ENCODE measurements around the gene KIAA2012.

The KIAA2012 gene

DNA sequence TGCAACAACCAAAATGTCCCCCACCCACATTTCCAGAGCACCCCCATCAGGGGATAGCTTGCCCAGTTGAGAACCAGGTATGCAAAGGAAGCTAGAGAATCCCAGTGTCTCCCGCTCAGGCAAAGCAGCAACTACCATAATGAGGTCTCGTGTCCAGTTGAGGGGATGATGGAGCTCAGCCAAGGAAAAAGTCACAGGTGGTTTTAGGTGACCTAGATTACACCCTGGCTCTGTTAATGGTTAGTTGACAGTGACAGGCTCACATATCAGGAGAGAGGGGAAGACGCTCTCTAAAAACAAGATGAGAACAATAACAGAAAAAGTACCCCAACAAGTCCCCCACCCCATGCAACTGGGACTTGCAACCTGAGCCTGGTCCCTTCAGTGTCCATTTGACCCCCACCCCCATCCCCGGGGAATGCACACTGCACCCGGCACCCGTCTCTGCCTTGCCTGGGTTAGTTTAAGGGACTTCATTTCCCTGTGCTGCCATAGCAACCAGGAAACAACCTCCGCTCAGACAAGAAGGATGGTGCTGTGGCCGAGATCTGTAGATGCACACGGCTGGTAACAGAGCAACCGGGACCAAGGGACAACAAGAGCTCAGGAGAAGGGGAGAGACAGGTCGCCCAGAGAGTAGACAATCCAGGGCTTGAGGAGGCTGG lies at the start of gene KIAA2012:
Gene KIAA2012 (plus strand): TSS at position 519 of the 665 bp plus-strand sequence. CDS start 373 bp downstream, outside the sequence.
- DNase-seq (ENCODE audit: low read depth): no peak

DNA sequence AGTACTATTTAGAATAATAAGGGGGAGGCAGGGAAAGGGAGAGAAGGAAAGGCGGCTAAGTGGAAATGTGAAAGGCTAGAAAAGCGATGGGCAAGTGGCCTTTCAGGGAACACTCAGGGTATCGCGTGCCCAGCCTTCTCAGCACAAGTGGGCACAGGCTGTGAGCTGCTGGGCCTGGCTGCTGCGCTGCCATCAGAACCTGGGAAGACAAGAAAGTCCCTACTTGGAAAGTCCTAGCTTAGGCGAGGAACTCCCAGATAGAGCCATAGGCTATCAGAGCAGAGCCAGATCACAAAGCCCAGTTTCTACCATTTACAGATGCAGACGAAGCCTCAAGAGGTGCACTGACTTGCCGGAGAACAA lies 49.2 kb upstream of the KIAA2012 start:
- DNase-seq (ENCODE audit: low read depth): no peak

DNA sequence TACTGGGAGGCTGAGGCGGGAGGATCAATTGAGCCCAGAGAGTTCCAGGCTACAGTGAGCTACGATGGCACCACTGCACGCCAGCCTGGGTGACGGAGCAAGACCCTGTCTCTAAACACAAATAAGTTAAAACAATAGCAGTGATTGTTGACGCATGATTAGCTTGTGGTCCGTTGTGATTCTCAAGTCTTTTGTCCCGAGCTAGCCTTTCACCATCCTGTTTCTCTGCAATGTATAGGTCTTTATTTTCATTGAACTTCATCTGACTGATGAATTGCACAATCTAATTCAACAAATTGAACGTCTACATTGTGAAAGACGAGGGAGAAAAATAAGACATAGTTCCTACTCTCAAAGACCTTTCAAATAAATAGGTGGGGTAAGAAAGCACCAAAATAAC lies 48.2 kb upstream of the KIAA2012 start:
- no peak for DNase-seq (ENCODE audit: low read depth)

DNA sequence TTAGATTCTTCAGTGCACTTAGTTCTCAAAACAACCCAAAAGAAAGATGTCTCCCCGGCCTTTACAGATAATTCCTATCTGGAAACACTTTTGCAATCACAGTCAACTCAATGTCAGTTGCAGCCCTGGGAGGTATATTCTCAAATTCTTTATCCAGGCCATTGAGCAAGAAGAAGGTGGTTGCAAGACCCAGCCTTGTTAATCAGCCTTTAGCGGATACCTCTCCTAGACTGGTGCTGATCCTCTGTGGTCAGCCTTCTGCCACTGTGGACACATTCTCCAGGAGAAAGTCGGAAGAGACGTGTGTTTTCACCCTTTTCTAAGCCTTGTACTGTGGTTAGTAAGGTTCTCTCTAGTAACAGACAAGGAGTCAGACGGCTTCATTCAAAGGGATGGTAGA lies 47.2 kb upstream of the KIAA2012 start:
- no peak for DNase-seq (ENCODE audit: low read depth)

DNA sequence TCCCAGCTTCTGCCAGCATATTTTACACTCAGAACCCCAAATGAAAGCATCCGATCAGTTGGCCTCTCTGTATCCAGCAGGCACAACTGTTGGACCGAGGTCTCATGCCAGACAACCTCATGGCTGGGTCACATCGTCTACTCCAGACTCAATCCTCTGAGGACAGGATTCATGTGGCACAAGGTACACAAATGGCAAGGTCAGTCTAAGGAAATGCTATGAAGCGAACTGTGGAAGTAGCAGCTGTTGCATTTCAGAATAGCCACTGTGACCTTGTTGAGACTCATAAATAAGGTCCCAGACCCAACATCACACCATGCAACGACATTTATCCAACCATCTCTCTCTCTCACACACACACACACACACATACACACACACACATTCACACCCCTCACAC lies 46.5 kb upstream of the KIAA2012 start:
- DNase-seq (ENCODE audit: low read depth): no peak

DNA sequence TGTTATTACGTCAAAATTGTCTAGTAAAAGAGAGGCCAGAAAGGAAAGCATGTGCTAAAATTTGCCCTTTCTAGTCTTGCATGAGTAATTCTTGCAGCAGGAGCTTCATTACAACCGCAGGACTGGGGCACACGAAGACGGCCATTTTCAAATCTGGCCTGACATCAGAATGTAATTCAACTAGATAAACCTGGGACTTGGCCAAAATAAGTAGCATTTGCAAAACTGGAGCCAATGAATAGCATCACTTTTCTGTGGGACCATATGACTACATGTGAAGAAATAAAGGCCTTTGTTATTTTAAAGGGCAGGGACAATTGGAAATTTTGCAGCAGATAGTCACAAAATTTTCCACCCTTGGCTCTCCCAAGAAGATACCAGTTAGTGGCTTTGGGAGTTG lies 42.4 kb upstream of the KIAA2012 start:
- DNase-seq (ENCODE audit: low read depth): no peak

DNA sequence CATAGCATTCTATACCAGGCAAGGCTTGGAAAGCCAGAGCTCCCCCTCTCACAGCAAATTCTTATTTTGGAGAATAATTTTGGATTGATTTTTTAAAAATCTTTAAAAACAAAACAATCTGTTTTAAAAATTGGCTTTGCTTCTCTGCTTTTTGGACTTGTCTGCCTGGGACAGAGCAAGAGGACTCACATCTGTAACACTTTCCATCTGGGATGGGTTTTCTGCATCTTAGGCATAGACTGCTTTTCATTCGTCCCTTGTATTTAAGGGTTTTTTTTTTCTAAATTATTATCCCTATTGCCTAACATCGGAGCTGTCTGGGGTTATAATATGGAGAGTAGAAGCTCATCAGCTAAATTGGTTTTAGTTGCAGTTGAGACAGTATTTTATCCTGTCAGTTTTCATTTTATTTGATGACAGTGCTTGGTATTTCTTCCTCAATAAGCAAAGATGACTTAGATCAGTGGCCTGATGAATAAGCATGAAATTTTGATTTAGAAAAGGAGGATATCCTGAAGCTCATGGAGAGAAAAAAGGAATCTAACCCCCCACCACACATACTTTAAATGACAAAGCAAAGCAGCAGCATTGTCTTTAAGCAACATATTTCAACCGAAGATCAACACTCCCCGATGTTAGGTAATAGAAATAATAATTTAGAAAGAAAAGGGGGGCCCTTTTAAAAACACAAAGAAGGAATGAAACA lies 41.7 kb upstream of the KIAA2012 start:
- no peak for DNase-seq (ENCODE audit: low read depth)

DNA sequence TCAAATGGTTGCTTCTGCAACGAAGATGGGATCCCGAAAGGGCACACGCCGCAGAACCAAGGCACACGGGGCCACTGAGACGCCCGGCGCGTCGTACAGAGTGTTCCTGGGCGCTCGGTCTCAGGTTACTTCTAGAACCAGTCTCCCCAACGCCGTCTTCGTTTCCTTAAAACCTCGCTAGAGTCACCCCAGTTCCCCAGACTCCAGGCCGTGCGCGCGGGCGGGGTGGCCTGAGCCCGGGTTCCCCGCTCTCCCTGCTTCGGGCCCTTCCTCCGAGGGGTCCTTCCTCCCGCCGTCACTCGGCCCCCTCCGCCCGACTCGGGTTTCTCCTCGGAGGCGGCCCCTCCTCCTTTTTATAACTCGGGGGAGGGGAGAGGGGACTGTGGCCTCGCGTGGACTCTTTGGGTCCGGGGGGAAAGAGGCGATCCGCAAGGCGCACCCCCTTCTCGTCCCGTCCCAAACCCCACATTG lies 40.2 kb upstream of the KIAA2012 start:
- no peak for DNase-seq (ENCODE audit: low read depth)

DNA sequence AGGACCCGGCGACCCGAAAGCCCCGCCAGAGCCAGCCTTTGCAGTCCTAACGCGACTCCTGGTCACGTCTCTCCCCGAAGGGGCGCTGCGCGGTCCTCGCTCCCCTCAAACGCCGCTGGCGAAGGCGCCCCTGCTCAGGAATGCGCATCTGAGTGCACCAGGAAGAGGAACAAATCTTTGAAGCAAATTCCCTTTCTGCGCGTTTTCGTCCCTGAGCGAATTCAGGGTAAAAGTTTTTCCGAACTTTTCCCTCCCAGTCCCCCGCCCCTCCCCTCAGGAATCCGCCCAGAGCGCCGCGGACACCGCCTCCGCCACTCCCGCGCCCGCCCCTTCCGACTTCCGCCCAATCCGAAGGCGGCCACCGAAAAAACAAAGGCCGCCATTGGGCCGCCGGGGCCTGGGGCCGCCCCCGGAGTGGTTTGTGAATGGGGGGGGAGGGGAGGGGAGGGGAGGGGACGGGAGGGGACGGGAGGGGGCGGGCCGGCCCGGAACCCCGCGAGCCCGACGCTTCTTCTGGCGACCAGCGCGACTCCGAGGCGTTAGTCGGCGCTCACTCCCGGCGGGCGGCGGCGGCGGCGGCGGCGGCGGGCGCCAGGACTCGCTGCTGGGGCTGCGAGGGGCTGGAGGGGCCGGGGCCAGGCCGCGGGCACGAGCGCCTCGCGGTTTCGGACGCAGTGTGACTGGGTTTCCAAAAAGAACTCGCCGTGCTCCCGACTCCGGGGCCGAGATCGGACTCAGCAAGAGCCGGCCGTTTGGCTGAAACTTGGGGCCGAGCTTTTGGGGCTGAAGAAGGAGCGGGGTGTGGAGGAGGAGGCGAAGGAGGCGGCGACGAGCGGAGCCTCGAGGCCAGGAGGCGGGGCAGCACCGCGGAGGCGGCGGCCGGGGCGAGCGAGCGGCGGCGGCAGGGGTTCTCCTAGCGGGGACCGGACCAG lies 39.5 kb upstream of the KIAA2012 start, which contains the start of gene FZD7:
Gene FZD7 (plus strand): TSS at position 539 of the 932 bp plus-strand sequence. CDS start 793 bp downstream, outside the sequence.
- peak; percentile 71 for DNase-seq (ENCODE audit: low read depth)

DNA sequence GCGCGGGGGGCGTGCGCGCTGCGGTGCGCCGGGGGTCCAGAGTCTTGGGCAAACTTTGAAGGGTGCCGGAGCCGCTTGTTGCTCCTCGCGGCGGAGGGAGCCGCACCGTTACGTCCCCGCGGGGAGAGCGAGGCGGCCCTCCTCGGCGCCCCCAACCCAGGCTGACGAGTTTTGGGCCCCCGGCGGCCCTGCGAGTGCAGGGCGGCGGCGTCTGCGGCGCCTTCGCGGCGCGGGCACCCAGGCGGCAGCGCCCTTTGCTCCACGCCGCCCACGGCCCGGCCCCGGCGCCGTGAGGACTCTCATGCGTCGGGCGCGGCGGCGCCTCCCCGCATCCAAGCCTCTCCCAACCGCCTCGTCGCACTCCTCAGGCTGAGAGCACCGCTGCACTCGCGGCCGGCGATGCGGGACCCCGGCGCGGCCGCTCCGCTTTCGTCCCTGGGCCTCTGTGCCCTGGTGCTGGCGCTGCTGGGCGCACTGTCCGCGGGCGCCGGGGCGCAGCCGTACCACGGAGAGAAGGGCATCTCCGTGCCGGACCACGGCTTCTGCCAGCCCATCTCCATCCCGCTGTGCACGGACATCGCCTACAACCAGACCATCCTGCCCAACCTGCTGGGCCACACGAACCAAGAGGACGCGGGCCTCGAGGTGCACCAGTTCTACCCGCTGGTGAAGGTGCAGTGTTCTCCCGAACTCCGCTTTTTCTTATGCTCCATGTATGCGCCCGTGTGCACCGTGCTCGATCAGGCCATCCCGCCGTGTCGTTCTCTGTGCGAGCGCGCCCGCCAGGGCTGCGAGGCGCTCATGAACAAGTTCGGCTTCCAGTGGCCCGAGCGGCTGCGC lies 38.6 kb upstream of the KIAA2012 start:
- no peak for DNase-seq (ENCODE audit: low read depth)

DNA sequence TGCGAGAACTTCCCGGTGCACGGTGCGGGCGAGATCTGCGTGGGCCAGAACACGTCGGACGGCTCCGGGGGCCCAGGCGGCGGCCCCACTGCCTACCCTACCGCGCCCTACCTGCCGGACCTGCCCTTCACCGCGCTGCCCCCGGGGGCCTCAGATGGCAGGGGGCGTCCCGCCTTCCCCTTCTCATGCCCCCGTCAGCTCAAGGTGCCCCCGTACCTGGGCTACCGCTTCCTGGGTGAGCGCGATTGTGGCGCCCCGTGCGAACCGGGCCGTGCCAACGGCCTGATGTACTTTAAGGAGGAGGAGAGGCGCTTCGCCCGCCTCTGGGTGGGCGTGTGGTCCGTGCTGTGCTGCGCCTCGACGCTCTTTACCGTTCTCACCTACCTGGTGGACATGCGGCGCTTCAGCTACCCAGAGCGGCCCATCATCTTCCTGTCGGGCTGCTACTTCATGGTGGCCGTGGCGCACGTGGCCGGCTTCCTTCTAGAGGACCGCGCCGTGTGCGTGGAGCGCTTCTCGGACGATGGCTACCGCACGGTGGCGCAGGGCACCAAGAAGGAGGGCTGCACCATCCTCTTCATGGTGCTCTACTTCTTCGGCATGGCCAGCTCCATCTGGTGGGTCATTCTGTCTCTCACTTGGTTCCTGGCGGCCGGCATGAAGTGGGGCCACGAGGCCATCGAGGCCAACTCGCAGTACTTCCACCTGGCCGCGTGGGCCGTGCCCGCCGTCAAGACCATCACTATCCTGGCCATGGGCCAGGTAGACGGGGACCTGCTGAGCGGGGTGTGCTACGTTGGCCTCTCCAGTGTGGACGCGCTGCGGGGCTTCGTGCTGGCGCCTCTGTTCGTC lies 37.7 kb upstream of the KIAA2012 start:
- DNase-seq (ENCODE audit: low read depth): no peak

DNA sequence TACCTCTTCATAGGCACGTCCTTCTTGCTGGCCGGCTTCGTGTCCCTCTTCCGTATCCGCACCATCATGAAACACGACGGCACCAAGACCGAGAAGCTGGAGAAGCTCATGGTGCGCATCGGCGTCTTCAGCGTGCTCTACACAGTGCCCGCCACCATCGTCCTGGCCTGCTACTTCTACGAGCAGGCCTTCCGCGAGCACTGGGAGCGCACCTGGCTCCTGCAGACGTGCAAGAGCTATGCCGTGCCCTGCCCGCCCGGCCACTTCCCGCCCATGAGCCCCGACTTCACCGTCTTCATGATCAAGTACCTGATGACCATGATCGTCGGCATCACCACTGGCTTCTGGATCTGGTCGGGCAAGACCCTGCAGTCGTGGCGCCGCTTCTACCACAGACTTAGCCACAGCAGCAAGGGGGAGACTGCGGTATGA lies 37.1 kb upstream of the KIAA2012 start:
- no peak for DNase-seq (ENCODE audit: low read depth)

DNA sequence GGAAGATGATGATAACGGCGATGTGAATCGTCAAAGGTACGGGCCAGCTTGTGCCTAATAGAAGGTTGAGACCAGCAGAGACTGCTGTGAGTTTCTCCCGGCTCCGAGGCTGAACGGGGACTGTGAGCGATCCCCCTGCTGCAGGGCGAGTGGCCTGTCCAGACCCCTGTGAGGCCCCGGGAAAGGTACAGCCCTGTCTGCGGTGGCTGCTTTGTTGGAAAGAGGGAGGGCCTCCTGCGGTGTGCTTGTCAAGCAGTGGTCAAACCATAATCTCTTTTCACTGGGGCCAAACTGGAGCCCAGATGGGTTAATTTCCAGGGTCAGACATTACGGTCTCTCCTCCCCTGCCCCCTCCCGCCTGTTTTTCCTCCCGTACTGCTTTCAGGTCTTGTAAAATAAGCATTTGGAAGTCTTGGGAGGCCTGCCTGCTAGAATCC lies 36.4 kb upstream of the KIAA2012 start:
- no peak for DNase-seq (ENCODE audit: low read depth)

DNA sequence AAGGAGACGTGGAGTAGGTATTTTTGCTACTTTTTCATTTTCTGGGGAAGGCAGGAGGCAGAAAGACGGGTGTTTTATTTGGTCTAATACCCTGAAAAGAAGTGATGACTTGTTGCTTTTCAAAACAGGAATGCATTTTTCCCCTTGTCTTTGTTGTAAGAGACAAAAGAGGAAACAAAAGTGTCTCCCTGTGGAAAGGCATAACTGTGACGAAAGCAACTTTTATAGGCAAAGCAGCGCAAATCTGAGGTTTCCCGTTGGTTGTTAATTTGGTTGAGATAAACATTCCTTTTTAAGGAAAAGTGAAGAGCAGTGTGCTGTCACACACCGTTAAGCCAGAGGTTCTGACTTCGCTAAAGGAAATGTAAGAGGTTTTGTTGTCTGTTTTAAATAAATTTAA lies 36.0 kb upstream of the KIAA2012 start:
- DNase-seq (ENCODE audit: low read depth): no peak

DNA sequence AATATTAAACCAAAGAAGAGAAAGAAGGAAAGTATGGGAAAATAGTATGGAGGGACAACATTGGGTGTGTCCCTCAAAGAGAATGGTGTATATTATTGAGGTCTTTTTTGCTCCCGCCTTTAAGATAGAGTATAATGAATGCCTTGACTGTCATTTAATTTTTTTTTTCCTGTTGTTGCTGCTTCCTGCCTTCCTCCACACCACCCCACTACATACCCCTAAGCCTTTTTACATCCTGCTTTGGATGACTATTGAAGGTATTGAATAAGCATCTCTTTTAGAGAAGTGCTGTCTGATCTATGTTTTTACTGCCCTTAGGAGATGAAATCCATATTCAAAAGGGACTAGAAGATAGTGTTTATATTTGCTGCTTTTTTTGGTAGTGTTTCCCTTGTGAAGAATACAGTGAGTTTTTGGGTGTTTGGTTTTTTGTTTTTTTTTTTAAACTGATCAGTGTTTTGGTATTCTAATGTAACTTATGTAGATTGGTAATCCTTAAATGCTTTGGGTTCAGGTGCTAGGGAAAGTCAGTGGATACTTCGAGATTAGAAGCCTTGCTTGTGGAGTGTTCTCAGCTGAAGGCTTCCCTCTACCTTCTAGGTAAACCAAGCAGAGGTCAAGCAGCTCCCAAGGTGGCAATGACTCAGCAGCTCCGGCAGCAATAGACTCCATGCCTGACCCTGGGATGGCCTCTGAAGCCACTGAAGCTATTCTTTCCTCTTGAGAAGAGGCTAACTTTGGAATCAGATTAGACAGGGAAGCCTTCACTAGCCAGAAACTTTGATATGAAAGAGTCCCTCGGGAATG lies 34.4 kb upstream of the KIAA2012 start:
- DNase-seq (ENCODE audit: low read depth): no peak

DNA sequence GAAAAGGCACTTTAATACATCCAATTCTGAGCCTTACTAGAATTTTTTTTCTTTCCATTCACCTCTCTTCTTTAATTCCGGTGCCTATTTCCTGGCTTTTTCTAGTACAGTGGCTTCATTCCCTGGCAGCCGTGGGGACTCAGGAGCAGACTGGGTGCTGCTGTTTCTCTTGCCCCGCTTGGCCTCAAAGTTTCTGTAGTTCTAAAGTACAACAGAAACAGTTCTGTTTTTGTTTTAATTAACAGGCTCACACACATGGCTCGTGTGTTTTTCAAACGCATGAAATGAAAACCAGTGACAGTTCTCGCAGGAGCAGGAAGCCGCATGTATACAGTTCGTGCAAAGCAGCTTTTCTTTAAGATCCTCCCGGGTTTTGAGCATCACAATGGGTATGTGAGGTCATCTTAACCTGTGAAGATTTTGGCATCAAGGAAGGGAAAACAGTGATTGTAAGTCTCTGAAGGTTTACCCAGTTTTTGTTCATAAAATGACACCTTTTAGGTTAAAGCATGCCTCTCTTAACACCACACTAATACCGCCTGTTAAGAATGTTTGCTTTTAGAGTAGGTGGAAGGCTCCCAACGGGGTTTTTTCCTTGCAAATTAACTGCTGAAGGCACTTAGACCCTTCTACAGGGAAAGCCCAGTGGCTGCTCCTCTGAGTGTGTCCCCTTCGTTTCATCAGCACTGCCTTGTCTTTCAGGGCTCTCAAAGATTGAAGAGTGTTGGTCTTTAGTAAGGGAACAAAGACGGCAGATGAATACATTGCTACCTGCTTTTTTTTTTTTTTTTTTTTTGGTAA lies 33.6 kb upstream of the KIAA2012 start:
- no peak for DNase-seq (ENCODE audit: low read depth)

DNA sequence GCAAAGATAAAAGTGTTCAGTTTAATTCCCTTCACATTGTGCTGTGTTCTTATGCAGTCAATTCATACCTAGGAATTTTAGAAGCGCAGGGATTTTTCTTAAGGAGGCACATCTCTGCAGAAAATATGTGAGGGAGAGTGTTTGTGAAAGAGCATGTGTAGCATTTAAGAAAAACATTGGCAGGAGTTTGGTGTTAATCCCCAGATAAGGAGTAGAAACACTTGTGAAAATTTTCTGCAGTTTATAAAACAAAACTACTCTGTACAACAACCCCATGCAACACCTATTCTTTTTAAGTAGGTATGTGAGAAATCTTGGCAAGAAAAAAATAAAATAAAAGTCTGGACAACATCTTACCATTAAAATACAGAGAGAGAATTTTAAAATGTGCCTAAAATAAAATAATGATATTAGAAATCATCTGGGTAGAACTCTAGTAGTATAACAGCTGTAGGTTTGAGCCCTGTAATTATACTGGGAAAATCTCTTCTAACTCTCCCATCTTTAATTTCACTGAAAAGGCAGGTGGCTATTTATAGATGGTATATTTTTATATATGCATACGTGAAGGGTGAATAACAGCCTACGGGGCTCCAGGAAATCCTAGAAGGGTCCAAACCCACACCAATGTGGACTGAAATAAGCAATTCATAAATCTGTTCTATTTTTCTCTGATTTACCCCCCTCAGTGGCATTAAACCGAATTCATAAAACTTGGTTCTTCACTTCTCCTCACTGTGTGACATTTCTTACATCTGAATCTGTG lies 32.8 kb upstream of the KIAA2012 start:
- DNase-seq (ENCODE audit: low read depth): no peak

DNA sequence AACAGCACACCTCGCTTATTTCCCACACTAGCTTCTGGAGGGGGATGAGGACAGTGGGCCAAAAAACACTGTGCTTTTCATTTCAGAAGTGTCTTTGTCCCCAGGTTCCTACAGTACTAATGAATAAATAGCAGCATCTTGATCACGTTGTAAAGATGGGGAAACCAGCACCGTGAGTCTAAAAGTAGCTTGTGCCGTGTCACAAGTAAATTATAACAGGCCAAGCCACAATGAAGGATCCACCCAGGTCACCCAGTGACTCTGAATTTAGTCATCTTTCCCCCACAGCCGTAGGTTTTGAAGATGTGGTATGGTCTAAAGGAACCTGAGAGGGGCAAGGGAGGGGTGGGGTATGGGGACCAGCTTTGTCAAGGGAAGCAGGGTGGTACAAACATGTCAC lies 30.6 kb upstream of the KIAA2012 start:
- no peak for DNase-seq (ENCODE audit: low read depth)
